OCI-LY7 (cell line): ENCODE data around the gene CCDC32. TPM values are rescaled to one million over a fixed set of nuclear protein-coding genes. Genes with fewer than 3 reads are reported as not detected.

Experiments
- BruUV-seq: library from RNA; stranded (reverse); fragments of 400-500 nt; replicated peaks from 2 replicates; lab custom pipeline; 2021; lab: Mats Ljungman, UMichigan
- CTCF ChIA-PET: fragments of 300-600 bp; sonication (Branson Sonifier 250); formaldehyde crosslinking; loops from one replicate; lab custom pipeline; 2022; ENCODE audit warnings: antibody characterized with exemption; ENCODE audit not compliant: unreplicated experiment; lab: Charles Lee
- POLR2A ChIA-PET: fragments of 300-600 bp; sonication (Branson Sonifier 250); formaldehyde crosslinking; loops from one replicate; lab custom pipeline; 2022; ENCODE audit warnings: antibody characterized with exemption; lab: Charles Lee
- DNase-seq: peaks from one replicate; pipeline ENCODE4 v3.0.0-alpha.2; 2015; ENCODE audit warnings: low spot score
- H2AFZ ChIP-seq: fragments of 200-600 bp; sonication (generic), shearing (Covaris generic); 2 replicates; pipeline ENCODE4 v1.6.1; 2014; ENCODE audit warnings: mild to moderate bottlenecking, antibody characterized with exemption, low read length, moderate library complexity
- H3K27ac ChIP-seq: fragments of 200-600 bp; sonication (generic); 2 replicates; pipeline ENCODE4 v1.5.1; 2014; ENCODE audit warnings: mixed run types, low read depth, mild to moderate bottlenecking, moderate library complexity, low read length, inconsistent platforms; ENCODE audit not compliant: poor library complexity, severe bottlenecking
- H3K36me3 ChIP-seq: fragments of 200-600 bp; sonication (generic); 2 replicates; pipeline ENCODE4 v1.6.1; 2014; ENCODE audit warnings: mild to moderate bottlenecking, antibody characterized with exemption, low read length, moderate library complexity, mixed read lengths; ENCODE audit not compliant: insufficient read depth
- H3K4me1 ChIP-seq: fragments of 200-600 bp; sonication (generic); 2 replicates; pipeline ENCODE4 v1.5.1; 2014; ENCODE audit warnings: mild to moderate bottlenecking, low read length; ENCODE audit not compliant: insufficient read depth, poor library complexity, severe bottlenecking
- H3K4me2 ChIP-seq: fragments of 200-600 bp; sonication (generic); 2 replicates; pipeline ENCODE4 v1.6.1; 2014; ENCODE audit warnings: mild to moderate bottlenecking, low read length
- H3K4me3 ChIP-seq: fragments of 200-600 bp; sonication (generic); 2 replicates; pipeline ENCODE4 v1.5.1; 2014; ENCODE audit warnings: mild to moderate bottlenecking, low read depth, low read length; ENCODE audit not compliant: poor library complexity, severe bottlenecking
- H3K79me2 ChIP-seq: fragments of 200-600 bp; sonication (generic); 2 replicates; pipeline ENCODE4 v1.6.1; 2016; ENCODE audit warnings: low read depth, mild to moderate bottlenecking, low read length, moderate library complexity, mixed read lengths; ENCODE audit not compliant: insufficient read depth
- H3K9me2 ChIP-seq: fragments of 200-600 bp; sonication (generic); 2 replicates; pipeline ENCODE4 v1.6.1; 2016; ENCODE audit warnings: mild to moderate bottlenecking, low read length, mixed read lengths; ENCODE audit not compliant: insufficient read depth
- H3K9me3 ChIP-seq: fragments of 200-600 bp; sonication (generic); 2 replicates; pipeline ENCODE4 v1.6.1; 2014; ENCODE audit warnings: mild to moderate bottlenecking, mixed run types, low read length, mixed read lengths
- H4K20me1 ChIP-seq: fragments of 200-600 bp; sonication (generic); 2 replicates; pipeline ENCODE4 v1.6.1; 2014; ENCODE audit warnings: mild to moderate bottlenecking, antibody characterized with exemption, low read length, moderate library complexity, mixed read lengths; ENCODE audit not compliant: insufficient read depth
- EZH2phosphoT487 ChIP-seq: fragments of 200-600 bp; sonication (generic); IDR thresholded peaks from 2 replicates; pipeline ENCODE4 v1.6.1; 2018; ENCODE audit warnings: low read depth, borderline replicate concordance, mild to moderate bottlenecking, mixed run types, antibody characterized with exemption, low read length, moderate library complexity, mixed read lengths
- intact Hi-C: fragments of 100-400 bp; cut with micrococcal nuclease; formaldehyde crosslinking; loops from one replicate; pipeline ENCODE4 v1.10.0; 2022; ENCODE audit not compliant: unreplicated experiment
- total RNA-seq, 2 experiments: library from RNA; depleted of rRNA in 1 of 2; stranded (reverse); fragments of >200 nt in 1 of 2; shearing (Covaris generic) in 1 of 2; gene quantifications; 2 replicates each; pipeline ENCODE4 v1.2.3, GENCODE V29; 2014 to 2022
- TF ChIP-seq, protein P1 (sequence below): fragments of 200-600 bp; sonication (generic); conservative IDR thresholded peaks from 2 replicates; pipeline ENCODE4 v1.5.1; 2014; ENCODE audit warnings: mild to moderate bottlenecking, antibody characterized with exemption, low read length, moderate library complexity, mixed read lengths

The CCDC32 gene
- total RNA-seq, 2 experiments from 2014 or later: 10.3 to 14.3 TPM

- BruUV-seq: no TSS peak
- H3K9me3 ChIP-seq: no peaks in the 10 kb centered on the region
- TF ChIP-seq EZH2phosphoT487: no peak
- TF ChIP-seq, protein P1, sequence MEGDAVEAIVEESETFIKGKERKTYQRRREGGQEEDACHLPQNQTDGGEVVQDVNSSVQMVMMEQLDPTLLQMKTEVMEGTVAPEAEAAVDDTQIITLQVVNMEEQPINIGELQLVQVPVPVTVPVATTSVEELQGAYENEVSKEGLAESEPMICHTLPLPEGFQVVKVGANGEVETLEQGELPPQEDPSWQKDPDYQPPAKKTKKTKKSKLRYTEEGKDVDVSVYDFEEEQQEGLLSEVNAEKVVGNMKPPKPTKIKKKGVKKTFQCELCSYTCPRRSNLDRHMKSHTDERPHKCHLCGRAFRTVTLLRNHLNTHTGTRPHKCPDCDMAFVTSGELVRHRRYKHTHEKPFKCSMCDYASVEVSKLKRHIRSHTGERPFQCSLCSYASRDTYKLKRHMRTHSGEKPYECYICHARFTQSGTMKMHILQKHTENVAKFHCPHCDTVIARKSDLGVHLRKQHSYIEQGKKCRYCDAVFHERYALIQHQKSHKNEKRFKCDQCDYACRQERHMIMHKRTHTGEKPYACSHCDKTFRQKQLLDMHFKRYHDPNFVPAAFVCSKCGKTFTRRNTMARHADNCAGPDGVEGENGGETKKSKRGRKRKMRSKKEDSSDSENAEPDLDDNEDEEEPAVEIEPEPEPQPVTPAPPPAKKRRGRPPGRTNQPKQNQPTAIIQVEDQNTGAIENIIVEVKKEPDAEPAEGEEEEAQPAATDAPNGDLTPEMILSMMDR: no peak
- no peak overlapping the region for H3K4me3 ChIP-seq
- H3K4me2 ChIP-seq: no peak overlapping the region
- H3K9me2 ChIP-seq: no peaks in the 10 kb centered on the region
- H3K79me2 ChIP-seq: peaks cover 85% of the 10 kb centered on the region
- H3K27ac ChIP-seq: no peak overlapping the region
- H3K4me1 ChIP-seq: peaks cover 21% of the 10 kb centered on the region
- CTCF ChIA-PET: interaction anchor here (0.6 kb wide), 1 partner anchor 149 kb away, joined by 3 read pairs; no protein-coding TSS in a partner anchor
- peaks cover 5% of the 10 kb centered on the region; the same call in 1 of the 2 replicates for H4K20me1 ChIP-seq
- intact Hi-C loops: no loop called here
- H2AFZ ChIP-seq: no peak overlapping the region
- POLR2A ChIA-PET: interaction anchor here (0.7 to 1.6 kb wide), 4 partner anchors 8 to 209 kb away, joined by 3 to 8 read pairs (median 4); no protein-coding TSS in a partner anchor
- no peak for DNase-seq
- peaks cover 43% of the 10 kb centered on the region for H3K36me3 ChIP-seq
Observed at GRCh38 chr15:40598126-40598525, 33.3 kb upstream of the CCDC32 start.

- H3K79me2 ChIP-seq: peaks cover 74% of the 10 kb centered on the region
- peaks cover 35% of the 10 kb centered on the region for H3K36me3 ChIP-seq
- H3K9me2 ChIP-seq: no peaks in the 10 kb centered on the region
- H3K4me2 ChIP-seq: peak overlapping the region; percentile 93; the same call in 1 of the 2 replicates
- DNase-seq: no peak
- no peak overlapping the region for H3K27ac ChIP-seq
- ChIA-PET POLR2A (interaction anchor here (0.7 kb wide), 1 partner anchor 43 kb away, joined by 3 read pairs; no protein-coding TSS in a partner anchor), CTCF (no interaction called here)
- intact Hi-C loops: no loop called here
- no peak overlapping the region for H2AFZ ChIP-seq
- BruUV-seq: no TSS peak
- no peak overlapping the region for H3K4me3 ChIP-seq
- H3K9me3 ChIP-seq: no peaks in the 10 kb centered on the region
- H3K4me1 ChIP-seq: peaks cover 28% of the 10 kb centered on the region
- no peak for TF ChIP-seq EZH2phosphoT487
- TF ChIP-seq, protein P1: no peak
- H4K20me1 ChIP-seq: peaks cover 5% of the 10 kb centered on the region; the same call in 1 of the 2 replicates
Observed at GRCh38 chr15:40597024-40597423, 32.2 kb upstream of the CCDC32 start.

DNA sequence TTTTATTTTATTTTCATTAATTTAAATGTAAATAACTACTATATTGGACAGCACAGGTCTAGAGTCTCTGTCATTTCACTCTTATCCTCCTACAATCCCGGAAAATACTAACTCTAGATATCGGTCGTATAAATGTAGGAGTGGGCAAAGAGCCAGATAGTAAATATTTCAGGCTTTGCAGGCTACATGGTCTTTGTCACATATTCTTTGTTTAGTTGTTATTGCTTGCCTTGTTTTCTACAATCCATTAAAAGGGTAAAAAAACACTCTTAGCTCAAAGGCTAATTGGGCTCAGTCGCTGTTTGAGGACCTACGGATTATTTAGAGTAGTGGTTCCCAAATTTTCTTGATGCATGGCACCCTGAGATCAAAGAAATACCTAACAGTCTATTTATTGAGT, 30.9 kb upstream of the CCDC32 start:
- no peaks in the 10 kb centered on the region for H3K9me3 ChIP-seq
- peak overlapping the region; percentile 85 for H3K4me3 ChIP-seq
- CTCF ChIA-PET: interaction anchor here (0.5 kb wide), 1 partner anchor 187 kb away, joined by 3 read pairs; no protein-coding TSS in a partner anchor
- POLR2A ChIA-PET: interaction anchor here (0.6 to 2.2 kb wide), 3 partner anchors 9 to 65 kb away, joined by 3 to 9 read pairs (median 7); no protein-coding TSS in a partner anchor
- TF ChIP-seq, protein P1: no peak
- TF ChIP-seq EZH2phosphoT487: no peak
- H4K20me1 ChIP-seq: peaks cover 5% of the 10 kb centered on the region; the same call in 1 of the 2 replicates
- H3K9me2 ChIP-seq: no peaks in the 10 kb centered on the region
- DNase-seq: no peak
- peaks cover 30% of the 10 kb centered on the region for H3K36me3 ChIP-seq
- BruUV-seq: no TSS peak
- H3K27ac ChIP-seq: no peak overlapping the region
- H3K79me2 ChIP-seq: peaks cover 63% of the 10 kb centered on the region
- H2AFZ ChIP-seq: no peak overlapping the region
- peak overlapping the region; percentile 93 for H3K4me2 ChIP-seq
- intact Hi-C loops: loop anchor here (2.0 kb wide), 1 partner anchor 27 kb away; the partner anchor contains the start of gene RPUSD2
- H3K4me1 ChIP-seq: peaks cover 35% of the 10 kb centered on the region
